ENCODE results near the gene JMJD8. TPM values are rescaled to one million over a fixed set of nuclear protein-coding genes. Genes with fewer than 3 reads are reported as not detected.

JMJD8 gene
- total and polyA plus RNA-seq, 9 of the 15 experiments (the other 6 are each of a cell fraction or from before 2014, with no cell fraction given), result 1.2 to 50.6 (median 29.3) TPM

GRCh38 chr16:661184-661821 lies 22.8 kb downstream of the JMJD8 start (continued):
- TF ChIP-seq ZNF407 (IDR thresholded peaks at IDR 0.05; ENCODE audit: low read depth), result no peak
- TF ChIP-seq RBM14 (IDR thresholded peaks at IDR 0.05; ENCODE audit: borderline replicate concordance, insufficient read depth, low read depth, low read length), result no peak
- no peak for TF ChIP-seq BRCA1 (IDR thresholded peaks at IDR 0.05)
- no peak for TF ChIP-seq BRCA1 (CRISPR knock-in tag; IDR thresholded peaks at IDR 0.05)
- TF ChIP-seq ZSCAN29 (IDR thresholded peaks at IDR 0.05), result no peak
- no peak for TF ChIP-seq GABPB2 (CRISPR knock-in tag; conservative IDR thresholded peaks at IDR 0.05)
- TF ChIP-seq ZNF583 (CRISPR knock-in tag; IDR thresholded peaks at IDR 0.05), result 0 out of 2 replicates have a peak, but pooled peaks have one; percentile 31
- TF ChIP-seq ARID3A (IDR thresholded peaks at IDR 0.05; ENCODE audit: borderline replicate concordance, low read depth, low read length), result no peak
- TF ChIP-seq THAP7 (CRISPR knock-in tag; IDR thresholded peaks at IDR 0.05), result no peak
- no peak for TF ChIP-seq TAL1 (IDR thresholded peaks at IDR 0.05)
- no peak for TF ChIP-seq OTX1 (CRISPR knock-in tag; IDR thresholded peaks at IDR 0.05)
- TF ChIP-seq ZNF311 (CRISPR knock-in tag; IDR thresholded peaks at IDR 0.05), result no peak
- no peak for TF ChIP-seq FOXK1 (CRISPR knock-in tag; IDR thresholded peaks at IDR 0.05; ENCODE audit: borderline replicate concordance)
- no peak for TF ChIP-seq USF2 (CRISPR knock-in tag; IDR thresholded peaks at IDR 0.05)
- no peak for TF ChIP-seq PTBP1 (IDR thresholded peaks at IDR 0.05; ENCODE audit: low read depth, low read length)
- no peak for TF ChIP-seq NFATC3 (IDR thresholded peaks at IDR 0.05)
- no peak for TF ChIP-seq CHD2 (IDR thresholded peaks at IDR 0.05; ENCODE audit: low read depth, low read length)

All from K562 (cell line).